NCI-H2029 (cell line): ENCODE results near the gene SLCO2A1.
"Not testable (repeated sequence)": the region's sequence is repeated elsewhere in the genome, so short reads cannot be mapped to it uniquely, and the experiment has no call there.

ENCODE experiments used
- DNase-seq: peaks from one replicate; lab custom pipeline; 2025; lab: John Stamatoyannopoulos, UW

SLCO2A1 gene

DNA sequence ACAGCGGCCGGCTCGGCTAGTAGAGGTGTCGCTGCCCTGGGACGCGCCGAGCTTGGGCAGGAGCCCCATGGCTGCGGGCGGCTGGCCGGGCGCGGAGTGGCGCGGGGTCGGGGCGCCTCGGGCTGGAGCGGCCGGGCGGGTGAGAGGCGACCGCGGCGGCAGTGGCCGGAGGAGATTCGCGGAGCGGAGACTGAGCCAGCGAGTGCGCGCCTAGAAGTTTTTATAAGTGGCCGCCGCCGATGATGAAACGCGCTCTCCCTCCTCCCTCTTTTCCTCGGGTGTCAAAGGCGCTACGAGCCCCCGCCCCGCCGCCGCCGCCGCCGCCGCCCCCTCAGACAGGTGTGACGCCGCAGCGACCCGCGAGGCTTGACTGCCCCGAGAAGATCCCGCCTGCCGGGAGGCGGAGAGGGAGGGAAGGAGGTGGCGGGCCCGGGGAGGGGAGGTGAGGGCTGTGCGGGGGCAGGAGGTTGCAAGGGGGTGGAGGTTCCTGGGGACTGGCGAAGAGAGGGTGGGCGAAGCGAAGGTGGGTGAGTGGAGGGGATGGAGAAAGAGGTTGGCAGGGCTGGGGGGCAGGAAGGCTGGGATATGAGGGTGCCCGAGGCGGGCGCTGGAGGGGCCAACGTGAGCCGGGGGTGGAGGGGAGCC is at the start of gene SLCO2A1:
SLCO2A1 (minus strand) TSS at position 192 of the 645 bp plus-strand sequence; CDS start at position 69, 123 bp downstream.
- peak; percentile 24 for DNase-seq

DNA sequence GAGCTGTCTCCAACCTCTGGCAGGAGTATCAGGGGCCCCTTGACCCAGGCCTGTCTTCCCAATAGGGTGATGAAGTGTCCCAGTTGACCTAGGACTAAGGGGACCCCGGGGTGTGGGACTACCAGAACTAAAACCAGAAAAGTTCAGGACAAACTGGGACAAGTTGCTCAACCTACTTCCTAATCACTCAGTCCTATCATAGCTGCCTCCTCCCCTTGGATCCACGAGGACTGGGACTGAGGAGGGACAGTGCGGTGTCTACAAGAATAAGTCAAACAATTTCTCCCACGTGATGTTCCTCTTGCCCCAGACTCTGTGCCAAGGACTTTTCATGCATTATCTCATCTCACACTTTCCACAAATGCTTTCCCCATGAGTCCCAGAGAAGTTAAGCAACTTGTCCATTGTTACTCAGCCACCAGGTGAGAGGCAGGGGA is 49.4 kb upstream of the SLCO2A1 start:
- DNase-seq: no peak

DNA sequence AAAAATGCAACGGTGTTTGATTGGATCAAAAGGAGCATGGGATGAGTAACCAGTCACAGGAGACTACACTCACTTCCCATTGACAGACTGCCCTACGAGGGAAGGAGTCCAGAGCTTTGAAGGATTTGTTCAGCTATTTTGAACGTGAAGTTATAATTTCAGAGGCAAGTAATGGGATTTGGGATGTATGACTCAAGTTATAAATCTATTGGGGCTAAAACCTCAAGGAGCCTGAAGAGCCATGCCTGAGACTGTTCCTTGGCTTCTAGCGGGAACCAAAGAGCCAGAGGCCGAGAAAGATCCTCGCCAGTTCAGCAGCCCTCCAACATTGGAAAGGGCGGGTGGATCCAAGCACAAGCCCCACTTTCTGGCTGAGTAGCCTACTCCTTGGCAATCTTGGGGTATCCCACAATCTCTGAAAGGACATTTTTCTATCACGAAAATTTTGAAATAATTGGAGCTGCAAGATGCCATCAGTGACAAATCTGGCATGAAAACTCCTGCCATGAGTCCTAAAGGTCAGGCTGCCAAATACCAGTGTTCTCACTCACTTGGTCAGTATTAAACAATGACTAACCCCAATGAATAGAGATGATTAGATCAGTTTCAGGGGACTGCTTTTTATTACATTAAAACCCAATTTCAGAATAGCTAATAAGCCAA is 48.6 kb upstream of the SLCO2A1 start:
- no peak for DNase-seq

DNA sequence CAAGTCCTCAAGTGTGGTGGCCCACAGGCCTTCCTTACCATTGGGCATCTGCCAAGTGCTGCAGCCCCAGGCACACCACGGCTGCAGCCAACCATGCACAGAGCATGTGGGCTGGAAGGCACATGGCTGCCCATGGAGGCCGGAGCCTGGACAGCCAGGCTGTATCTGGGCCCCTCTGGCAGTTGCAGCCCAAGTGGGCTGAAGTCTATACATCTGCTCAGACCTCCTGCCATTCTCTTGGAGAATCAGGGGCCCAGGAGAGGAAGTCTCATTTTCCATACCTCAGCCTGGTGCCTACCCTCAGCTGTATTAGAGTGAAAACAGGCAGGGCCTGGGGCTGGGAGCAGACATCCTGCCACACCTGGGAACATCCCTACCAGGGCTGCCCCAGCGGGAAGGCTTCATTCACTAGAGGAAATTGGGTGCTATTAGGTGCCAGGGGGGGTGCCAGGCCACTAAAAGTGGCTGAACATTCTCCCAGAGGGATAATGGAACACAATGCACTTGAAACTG is 48.0 kb upstream of the SLCO2A1 start:
- no peak for DNase-seq

DNA sequence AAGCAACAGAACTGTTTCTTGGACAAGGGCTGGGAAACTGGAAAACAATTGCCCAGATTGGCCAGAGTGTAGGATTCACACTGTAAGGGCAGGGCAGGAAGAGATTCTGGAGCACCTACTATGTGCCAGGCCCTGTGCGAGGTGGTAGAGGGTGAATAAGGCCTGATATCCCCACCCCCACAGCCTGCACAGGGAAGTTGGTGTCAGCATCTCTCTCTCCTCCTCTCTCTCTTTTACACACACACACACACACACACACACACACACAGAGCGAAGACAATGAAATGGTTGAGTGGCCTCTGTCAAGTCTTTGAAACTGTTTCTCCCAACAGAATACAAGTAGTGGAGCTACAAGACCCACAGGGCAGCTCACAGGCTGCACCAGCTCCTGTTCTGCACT is 47.1 kb upstream of the SLCO2A1 start:
- no peak for DNase-seq

DNA sequence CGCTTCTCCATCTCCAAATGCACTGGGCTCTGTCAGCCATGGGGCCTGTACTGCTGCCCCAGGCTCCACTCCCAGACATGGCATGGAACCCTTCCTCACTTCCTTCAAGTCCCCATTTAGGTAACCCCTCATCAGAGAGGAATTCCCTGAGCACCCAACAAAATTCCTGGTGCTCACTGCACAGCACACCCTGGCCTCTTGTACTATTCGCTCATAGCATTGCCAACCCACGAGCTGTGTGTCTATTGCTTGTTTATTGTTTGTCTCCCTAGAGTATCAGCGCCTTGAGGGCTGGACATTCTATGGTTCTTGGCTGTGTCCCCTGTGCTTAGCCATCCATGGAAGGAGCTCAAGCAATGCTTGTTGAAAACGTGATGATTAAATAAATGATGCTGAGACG is 46.1 kb upstream of the SLCO2A1 start:
- no peak for DNase-seq

DNA sequence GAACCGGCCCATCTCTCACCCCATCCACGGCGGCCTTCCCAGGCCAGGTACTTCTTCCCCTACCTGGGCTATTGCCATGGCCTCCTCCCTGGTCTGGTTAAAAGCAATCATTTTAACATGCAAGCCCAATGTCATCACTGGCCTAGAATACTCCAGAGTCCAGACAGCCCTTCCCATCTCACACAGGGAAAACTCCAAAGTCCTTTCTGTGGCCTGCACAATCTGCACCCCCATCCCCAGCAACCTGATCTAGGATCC is 45.8 kb upstream of the SLCO2A1 start:
- no peak for DNase-seq

DNA sequence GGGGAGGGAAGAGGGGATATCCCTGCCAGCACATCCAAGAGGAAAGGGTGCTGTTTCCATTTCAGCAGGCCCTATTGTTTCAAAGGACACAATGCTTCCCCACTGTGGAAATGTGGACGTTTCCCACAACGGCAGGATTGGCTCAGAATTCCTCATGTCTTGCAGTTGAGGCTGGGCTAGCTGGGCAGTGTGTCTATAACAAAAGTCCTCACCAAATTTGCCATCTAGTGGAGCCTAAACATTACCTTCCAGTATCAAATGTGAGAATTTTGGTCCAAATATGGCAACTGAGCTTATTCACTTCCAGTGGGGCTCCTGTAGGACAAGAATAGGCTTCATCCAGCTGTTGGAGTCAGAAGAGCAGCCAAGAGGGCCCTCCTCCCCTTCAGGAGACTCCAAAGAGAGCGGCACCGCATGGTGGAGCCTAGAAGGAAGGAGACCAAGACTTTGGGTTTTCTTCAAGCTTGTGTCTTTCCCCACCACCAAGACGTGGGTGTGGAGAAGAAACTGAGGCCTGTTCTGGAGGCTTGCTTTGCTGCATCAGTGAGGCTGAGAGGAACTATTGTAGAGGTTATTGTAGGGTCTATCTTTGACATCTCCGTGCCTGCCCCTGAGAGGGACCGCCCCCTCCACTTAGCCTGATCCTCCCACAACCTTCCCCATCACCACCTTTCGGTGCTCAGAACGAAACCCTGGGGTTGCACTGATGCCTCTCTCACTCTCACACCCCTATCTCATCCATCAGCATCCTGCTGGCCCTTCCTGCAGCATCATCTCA is 45.3 kb upstream of the SLCO2A1 start:
- DNase-seq: no peak

DNA sequence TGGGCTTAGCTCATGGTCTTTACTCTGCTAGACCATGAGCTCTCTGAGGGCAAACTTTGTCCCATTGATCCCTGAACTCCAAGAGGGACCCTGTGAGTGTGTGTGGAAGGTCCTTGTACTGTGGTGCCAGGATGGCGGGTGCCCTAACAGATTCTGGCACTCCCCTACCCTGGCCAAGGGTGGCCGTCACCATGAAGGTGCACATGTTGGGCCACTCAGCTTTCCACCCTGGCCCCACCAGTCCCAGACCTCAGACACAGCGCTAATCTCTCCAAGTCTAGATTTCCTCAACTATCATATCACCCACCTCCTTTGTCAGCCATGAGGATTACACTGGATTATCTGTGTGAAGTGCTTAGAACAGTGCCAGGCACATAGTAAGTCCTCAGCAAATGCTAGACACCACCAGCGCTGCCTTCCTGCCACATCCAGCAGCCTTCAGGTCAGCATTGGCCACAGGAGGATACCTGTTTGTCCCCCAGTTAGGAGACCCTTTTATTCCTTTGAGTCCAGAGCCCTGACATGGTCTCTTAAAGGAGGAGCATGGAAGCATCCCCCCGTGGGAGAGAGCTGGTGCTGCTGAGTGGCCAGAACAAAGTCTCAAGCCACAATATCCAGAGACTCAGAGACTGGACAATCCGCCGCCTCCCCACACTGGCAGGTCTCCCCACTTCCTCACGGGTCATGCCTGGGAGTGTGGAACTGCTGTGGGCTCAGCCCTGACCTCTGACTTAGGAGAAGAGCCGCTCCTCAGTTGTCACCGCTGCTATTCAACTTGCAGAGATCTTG is 44.5 kb upstream of the SLCO2A1 start:
- no peak for DNase-seq

DNA sequence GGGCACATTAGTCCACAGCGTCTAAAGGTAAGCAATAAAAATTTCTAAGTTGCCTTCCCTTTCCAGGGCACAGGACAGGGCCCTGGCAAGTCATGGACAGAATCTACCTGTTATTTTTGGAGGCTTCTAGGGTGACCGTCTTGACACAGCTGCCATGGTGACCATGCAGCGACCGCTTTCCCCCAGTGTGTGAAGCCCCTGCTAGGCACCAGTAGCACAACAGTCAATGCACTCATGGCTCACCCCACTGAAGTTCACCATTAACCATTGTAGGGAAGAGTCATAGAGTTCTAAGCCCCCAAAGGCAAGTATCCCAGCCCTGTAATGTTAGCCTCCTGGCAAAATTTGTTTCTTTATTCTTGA is 43.8 kb upstream of the SLCO2A1 start:
- no peak for DNase-seq

DNA sequence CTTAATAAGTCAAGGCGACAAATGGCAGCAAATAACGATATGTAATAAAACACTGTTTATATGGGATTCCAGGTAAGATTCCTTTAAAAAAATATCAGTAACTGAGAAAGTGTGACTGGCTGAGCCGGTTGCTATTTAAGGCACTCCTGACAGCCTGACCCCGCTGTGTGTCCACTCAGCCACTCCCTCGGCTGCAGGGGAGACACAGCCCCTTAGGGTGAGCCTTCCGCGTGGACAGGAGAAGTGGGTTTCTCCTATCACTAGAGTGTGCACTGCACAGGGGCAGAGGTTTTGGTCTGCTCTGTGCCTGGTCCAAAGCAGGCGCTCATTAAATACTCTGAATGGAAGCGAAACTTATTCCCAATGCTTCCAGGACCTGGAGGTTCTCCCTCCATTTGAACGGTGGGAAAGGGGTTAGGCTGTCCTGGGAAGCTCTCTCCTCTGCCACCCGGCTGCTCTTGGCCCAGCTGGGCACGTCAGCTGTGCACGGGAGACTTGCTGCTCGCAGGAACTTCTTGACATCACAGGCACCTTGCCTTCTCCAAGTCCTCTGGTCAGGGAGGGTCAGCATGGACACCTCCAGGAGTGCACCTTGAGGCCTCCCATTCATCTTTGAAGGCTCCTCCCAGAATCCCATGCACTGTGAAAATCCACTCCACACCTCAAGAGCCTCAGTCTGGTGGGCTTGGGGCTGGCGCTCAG is 43.3 kb upstream of the SLCO2A1 start:
- no peak for DNase-seq

DNA sequence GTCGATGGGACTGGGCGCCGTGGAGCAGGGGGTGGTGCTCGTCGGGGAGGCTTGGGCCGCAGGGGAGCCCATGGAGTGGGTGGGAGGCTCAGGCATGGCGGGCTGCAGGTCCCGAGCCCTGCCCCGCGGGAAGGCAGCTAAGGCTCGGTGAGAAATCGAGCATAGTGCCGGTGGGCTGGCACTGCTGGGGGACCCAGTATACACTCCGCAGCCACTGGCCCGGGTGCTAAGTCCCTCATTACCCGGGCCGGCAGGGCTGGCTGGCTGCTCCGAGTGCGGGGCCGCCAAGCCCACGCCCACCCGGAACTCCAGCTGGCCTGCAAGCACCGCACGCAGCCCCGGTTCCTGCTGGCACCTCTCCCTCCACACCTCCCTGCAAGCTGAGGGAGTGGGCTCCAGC is 40.6 kb upstream of the SLCO2A1 start:
- DNase-seq: not testable (repeated sequence)

DNA sequence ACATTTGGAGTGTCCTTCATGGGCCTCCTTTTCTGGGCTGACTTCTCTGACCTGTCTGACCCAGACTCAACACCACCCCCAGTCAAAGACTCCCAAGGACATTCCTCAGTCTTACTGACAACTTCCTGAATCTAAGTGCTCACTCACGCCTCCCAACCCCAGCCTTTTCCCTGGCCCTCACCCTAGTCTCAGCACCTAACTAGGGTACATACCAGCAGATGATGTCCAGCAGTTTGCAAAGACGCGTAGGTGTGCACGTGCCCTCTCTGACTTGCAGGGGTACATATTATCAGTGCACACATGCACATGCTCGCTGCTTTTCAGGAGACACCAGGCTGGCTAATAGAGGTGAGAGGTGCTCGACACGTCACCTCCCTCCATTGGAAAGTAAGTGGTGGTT is 38.7 kb upstream of the SLCO2A1 start:
- DNase-seq: no peak

DNA sequence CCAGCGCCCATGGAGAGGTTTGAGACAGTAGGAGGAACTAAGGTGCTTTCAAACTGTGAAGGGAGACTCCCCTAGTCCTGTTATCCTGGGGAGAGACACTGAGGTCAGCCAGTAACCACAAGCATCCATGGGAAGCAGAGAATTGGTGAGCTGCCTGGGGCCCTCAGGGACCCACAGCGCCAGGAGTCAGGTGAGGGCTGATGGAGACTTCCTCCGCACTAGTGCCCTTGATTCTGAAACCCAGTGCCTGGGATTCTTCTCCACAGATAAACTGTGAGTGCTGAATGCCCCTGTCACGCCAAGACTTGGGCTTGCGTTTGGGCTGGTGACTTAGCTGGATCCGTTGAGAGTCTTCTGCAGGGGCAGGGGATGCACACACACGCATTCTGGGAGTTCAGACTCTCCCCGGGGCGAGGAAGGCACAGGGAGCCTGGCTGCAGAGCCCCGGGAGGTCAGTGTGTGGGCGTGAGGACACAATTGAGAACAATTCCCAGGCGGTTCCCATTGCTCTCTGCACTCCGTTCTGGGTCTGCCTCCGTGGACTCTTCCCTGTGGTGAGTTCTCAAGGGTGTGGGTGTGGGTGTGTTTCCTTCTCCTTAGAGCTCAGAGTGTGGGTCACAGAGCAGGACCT is 37.9 kb upstream of the SLCO2A1 start:
- DNase-seq: no peak

DNA sequence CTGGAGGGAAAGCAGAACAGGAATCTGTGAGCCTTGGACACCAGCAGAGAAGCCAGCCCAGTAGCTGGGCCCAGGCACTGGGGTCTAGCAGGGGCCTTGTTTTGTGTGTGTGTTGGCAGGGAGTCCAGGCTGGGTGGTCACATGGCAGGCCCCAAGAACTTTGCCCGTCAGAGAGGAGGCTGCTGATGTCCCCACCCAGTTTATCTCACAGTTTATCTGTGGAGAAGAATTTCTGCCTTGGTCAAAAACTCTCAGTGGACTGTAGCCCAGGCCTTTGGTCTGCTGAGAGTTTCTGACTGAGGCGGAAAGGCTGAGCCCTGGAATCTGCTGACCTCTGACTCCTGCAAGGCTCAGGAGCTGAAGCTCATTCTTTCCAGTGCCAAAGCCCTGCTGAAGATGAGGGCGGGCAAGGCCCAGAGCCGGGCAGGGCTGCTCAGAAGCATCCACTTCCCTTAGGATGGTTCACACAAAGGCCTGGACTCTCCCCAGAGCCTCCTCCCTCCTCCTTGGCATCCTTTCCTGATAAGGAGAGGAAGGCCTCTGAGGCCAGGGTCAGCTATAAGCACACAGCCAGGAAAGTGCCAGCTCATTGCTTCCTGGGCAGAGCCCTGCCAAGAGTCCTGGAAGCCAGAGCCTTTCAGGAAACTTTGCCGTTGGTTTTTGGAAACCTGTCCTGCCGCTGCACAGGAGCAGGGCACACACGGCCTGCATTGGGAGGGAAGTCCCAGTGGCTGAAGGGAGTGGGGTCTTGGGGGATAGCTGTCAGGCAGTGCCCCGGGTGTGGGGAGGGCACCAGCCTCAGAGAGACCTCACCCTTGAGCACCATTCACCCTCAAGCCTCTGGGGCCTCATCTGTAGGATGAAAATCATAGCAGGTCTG is 37.2 kb upstream of the SLCO2A1 start:
- no peak for DNase-seq

DNA sequence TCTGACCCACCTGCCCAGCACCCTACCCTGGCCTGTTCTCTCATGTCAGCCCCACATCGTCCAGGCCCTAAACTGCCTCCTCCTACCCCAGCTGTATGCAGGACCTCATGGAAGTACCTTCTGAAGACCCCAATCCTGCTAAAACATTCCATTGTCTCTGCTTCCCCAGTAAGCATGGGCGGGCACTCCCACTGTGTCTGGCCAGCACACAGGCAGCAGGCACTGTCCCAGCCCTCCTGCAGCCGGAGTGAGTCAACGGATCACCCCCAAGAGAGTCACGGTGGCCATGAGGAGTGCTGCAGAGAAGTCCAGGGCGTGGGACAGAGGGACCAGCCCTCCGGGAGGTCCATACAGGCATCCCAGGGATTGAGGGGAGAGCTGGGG is 36.4 kb upstream of the SLCO2A1 start:
- no peak for DNase-seq

DNA sequence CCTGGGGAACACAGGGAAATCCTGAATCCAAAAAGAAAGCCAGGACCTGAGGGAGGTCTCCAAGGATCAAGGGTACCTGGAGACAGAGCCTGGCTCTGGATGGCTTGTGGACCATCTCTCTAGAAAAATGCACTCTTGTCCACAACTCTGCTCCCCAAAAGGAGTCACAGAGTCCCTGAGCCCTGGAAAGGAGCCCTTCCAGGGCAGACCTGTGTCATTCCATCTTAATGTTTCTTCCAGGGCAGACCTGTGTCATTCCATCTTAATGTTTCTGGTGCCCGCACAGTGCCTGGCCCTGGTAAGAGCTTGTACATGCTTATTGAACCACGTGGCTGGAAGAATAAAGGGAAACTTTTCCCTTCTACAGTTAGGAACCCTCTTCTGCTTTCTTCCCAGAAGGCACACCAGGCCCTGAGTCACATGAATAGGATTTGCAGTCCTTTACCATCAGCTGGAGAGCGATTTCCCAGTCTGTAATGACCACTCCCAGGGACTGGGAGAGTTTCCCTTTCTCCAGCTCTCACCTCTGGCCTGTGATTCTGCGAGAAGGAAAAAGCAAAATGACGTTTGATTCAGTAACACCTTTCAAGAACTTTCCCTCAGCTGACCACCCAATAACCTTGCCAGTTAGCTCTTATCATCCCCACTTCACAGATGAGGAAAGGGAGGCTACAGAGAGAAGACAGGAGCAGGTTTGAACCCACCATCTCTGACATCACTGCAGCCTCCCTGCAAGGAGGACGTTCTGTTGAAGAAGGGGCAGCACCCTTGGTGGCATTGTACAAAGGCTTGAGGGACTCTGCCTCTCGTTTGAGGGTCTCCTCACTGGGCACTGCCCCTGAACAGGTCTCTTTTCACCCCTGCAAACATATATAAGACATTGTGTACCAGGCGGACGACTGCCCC is 35.8 kb upstream of the SLCO2A1 start:
- DNase-seq: no peak

DNA sequence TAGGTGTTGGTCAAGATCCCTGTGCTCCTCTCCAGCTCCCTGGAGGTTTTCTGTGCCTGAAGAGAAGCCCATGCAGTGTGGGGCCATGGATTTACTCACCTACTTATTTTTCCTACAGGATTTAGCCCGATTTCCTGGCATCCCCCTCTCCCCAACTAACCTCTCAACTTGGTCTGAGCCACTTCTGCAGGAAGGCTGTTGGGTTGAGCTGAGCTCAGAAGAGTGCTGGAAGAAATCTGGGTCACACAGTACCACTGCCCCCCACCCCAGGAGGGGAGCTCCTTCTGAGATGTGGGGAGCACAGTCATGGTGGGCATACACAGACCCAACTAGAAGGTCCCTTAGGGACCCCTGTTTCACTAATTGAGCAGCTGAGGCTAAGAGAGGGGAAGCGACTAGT is 34.4 kb upstream of the SLCO2A1 start:
- no peak for DNase-seq

DNA sequence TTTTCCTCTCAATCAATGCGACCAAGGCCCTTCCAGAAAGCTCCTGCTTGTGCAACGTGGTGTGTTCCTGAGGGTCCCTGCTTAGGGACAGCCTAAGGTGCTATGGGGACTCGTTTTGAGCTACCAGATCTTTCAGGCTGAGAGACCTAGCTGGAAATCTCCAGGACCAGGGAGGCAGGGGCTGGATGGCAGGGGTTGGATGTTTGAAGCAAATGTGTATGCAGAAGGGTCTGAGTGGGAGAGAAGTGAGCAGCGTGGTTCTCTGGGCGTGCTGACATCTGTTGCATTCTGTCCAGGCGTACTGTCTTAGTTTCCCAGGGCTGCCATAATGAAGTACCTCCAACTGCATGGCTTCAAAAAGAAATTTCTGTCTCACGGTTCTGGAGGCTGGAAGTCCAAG is 31.7 kb upstream of the SLCO2A1 start:
- DNase-seq: no peak
